GM12873 (cell line): ENCODE measurements around the gene PM20D1.

Source experiments
- CTCF ChIP-seq: IDR thresholded peaks from 2 replicates; pipeline ENCODE4 v1.5.1; 2012; ENCODE audit warnings: low read depth, mild to moderate bottlenecking, moderate library complexity, low read length, control low read depth; ENCODE audit not compliant: insufficient read depth; ENCODE audit errors: missing control alignments

PM20D1 gene

GRCh38 chr1:205840146-205840923 lies 9.6 kb downstream of the PM20D1 start:
- no peak for TF ChIP-seq CTCF

GRCh38 chr1:205837382-205837970 lies 12.5 kb downstream of the PM20D1 start:
- TF ChIP-seq CTCF: no peak

GRCh38 chr1:205834751-205835150 lies 15.2 kb downstream of the PM20D1 start:
- TF ChIP-seq CTCF: no peak

- TF ChIP-seq CTCF: no peak
Measured at GRCh38 chr1:205832326-205832751, 17.6 kb downstream of the PM20D1 start.

- TF ChIP-seq CTCF: no peak
Measured at GRCh38 chr1:205827623-205828022, 22.3 kb downstream of the PM20D1 start.

- TF ChIP-seq CTCF: no peak
Measured at GRCh38 chr1:205826995-205827394, 22.9 kb downstream of the PM20D1 start.

GRCh38 chr1:205826016-205826806 lies 23.7 kb downstream of the PM20D1 start:
- TF ChIP-seq CTCF: no peak
